HepG2 (cell line): Measurements from ENCODE around the gene C22orf42.
"Not testable (repeated sequence)": the region's sequence is repeated elsewhere in the genome, so short reads cannot be mapped to it uniquely, and the experiment has no call there.

Experiments
- ATRX ChIP-seq: sonication (generic); formaldehyde crosslinking; IDR thresholded peaks from 2 replicates; pipeline ENCODE4 v1.4.0; 2020; ENCODE audit warnings: missing genetic modification reagents, borderline replicate concordance
- ZNF274 ChIP-seq: sonication (generic); formaldehyde crosslinking; IDR thresholded peaks from 2 replicates; pipeline ENCODE4 v1.5.1; 2020; ENCODE audit warnings: mild to moderate bottlenecking, missing genetic modification reagents
- TF ChIP-seq, protein P1 (sequence below): sonication (generic); formaldehyde crosslinking; IDR thresholded peaks from 2 replicates; pipeline ENCODE4 v1.5.0; 2020; ENCODE audit warnings: mild to moderate bottlenecking, missing genetic modification reagents, moderate library complexity

DNA sequence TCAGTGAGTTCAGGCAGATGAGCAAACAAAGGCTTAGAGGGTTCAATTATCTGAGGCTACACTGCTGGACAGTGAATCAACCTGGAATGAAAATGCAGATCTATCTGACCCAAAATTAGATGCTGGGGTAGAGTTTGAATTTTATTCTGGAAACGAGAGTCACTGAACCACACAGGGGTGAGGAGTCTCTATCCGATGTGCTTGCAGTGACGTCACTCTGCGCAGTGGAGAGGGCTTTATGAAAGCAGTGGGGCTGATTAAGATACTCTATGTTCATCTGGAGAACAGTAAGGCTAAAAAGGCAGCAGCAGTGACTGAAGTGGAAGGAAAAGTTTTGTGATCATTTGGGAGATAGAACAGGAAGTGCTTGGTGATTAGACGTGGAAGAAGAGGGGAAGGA, 1.3 kb upstream of the C22orf42 start:
- TF ChIP-seq ATRX, ZNF274 (CRISPR knock-in tag): not testable (repeated sequence)
- TF ChIP-seq, protein P1, sequence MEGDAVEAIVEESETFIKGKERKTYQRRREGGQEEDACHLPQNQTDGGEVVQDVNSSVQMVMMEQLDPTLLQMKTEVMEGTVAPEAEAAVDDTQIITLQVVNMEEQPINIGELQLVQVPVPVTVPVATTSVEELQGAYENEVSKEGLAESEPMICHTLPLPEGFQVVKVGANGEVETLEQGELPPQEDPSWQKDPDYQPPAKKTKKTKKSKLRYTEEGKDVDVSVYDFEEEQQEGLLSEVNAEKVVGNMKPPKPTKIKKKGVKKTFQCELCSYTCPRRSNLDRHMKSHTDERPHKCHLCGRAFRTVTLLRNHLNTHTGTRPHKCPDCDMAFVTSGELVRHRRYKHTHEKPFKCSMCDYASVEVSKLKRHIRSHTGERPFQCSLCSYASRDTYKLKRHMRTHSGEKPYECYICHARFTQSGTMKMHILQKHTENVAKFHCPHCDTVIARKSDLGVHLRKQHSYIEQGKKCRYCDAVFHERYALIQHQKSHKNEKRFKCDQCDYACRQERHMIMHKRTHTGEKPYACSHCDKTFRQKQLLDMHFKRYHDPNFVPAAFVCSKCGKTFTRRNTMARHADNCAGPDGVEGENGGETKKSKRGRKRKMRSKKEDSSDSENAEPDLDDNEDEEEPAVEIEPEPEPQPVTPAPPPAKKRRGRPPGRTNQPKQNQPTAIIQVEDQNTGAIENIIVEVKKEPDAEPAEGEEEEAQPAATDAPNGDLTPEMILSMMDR (CRISPR knock-in tag) = not testable (repeated sequence)
